NCI-H2107 treated with DMSO at 0.1 percent for 48 hours (cell line): ENCODE data around the gene CACNA1G.

Source experiments
- DNase-seq: peaks from one replicate; lab custom pipeline; 2025; ENCODE audit not compliant: unreplicated experiment; lab: John Stamatoyannopoulos, UW

The CACNA1G gene

DNA sequence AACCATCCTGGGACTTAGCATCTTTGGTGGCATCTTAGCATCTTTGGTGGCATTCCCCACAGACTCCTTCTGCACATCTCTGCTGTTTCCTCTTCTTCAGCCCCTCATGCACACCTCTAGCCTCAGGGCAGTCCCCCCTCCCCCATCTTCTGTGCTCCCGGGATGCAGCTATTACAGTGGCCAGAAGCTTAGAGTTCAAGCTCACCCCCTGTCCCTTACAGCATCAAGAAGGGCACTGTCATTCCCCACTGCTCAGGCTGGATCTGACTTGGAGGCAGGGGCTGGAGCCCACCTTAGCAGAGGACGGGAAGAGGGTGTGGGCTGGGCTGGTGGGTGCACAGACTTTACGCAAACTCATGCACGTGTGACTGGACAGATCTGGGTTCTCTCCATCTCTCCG is 27.3 kb upstream of the CACNA1G start:
- no peak for DNase-seq

- DNase-seq = peak; percentile 65
Observed at GRCh38 chr17:50533720-50534148, 26.8 kb upstream of the CACNA1G start.

DNA sequence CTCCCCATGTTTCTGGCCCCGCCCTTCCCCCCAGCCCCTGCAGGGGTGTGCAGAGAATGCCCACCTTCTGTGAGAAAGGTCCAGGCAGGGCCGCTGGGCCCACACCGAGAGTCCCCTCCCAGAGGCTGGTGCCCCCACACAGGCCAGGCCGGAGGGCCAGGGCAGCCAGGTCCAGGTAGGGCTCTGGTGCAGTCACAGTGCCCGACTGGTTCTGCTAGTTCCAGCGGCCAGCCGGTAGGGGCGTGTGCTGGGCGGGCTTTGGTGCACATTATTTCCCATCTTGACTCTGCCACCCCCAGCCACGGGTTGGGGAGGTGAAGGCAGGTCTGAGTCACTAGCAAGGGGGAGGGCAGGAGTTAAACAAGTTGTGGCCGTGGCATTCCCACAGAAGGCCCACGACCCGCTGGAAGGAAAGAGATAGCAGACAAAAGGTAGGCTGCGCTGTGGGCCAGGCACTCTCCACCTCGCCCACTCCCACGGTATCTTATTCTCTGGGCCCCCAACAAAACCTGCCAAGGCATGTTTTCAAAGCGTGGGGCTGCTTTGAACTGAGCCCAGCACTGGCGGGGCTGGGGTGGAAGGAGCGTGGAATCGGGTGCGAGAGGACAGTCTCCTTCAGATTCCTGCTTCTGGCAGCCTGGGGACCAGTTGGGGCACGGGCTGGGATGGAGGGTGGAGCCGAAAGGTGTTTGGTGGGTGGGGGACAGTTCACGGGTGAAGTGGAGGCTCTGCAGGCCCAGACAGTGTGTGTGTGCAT is 26.1 kb upstream of the CACNA1G start:
- DNase-seq = no peak

DNA sequence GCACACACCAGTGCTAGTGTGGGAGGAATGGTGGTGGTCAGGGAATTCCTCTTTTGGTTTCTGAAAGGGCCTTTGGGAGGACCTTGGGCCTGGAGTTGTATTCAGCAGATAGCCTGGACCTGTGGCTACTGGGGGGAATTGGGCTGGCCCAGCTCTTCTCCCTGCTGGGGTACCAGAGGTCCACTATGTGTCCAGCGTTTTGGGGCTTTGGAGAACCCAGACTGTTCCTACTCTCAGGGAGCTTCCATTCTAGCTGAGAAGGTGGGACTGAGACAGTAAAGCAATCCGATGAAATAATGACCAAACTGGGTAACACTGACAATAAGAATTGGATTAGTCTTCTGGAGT is 25.6 kb upstream of the CACNA1G start:
- DNase-seq = no peak

DNA sequence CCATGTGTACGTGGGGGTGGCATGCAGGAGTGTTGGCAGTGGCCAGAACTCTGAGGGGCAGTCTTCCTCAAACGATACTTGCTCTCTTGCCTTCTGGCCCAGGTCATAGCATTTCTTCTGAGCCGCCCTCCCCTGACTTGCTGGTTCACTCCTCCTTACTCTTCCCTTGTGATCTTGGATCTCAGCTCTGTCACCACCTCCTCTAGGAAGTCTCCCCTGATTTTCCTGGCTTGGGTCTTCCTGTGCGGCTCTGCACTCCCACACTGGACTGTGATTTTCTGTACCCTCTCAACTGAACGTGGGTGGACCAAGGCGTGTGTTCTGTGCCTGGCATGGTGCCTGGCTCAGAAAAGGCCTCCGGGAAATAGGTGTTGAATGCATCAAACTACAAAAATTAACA is 25.1 kb upstream of the CACNA1G start:
- DNase-seq = no peak

DNA sequence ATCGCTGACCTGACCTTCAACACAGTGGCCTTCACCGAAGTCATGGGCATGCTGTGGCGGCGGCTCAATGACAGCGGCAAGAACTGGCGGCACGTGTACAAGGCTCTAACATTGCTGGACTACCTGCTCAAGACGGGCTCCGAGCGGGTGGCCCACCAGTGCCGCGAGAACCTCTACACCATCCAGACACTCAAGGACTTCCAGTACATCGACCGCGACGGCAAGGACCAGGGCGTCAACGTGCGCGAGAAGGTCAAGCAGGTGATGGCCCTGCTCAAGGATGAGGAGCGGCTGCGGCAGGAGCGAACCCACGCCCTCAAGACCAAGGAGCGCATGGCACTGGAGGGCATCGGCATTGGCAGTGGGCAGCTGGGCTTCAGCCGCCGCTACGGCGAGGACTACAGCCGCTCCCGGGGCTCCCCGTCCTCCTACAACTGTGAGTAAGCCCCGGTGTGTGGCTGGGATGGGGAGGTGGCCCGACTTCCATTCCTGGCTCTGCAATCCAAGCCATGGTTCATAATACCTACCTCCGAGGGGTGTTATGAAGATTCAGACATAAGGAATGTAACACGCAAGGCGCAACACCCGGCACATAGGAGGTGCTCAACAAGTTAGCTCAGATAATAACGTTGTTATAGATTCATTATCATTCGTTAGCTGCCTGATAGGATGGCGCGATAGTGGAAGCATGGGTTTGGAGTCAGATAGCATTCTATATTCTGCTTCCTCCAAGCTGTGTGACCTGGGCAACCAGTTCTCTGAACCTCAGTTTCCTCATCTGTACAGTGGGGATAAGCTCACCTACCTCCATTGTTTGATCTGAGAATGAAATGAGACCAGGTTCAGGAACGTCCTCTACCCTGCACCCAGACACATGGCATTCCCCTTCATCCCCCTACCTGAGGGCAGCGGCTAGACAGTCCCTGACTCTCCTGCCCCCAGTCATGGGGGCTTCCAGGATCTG is 23.6 kb upstream of the CACNA1G start:
- DNase-seq = no peak

DNA sequence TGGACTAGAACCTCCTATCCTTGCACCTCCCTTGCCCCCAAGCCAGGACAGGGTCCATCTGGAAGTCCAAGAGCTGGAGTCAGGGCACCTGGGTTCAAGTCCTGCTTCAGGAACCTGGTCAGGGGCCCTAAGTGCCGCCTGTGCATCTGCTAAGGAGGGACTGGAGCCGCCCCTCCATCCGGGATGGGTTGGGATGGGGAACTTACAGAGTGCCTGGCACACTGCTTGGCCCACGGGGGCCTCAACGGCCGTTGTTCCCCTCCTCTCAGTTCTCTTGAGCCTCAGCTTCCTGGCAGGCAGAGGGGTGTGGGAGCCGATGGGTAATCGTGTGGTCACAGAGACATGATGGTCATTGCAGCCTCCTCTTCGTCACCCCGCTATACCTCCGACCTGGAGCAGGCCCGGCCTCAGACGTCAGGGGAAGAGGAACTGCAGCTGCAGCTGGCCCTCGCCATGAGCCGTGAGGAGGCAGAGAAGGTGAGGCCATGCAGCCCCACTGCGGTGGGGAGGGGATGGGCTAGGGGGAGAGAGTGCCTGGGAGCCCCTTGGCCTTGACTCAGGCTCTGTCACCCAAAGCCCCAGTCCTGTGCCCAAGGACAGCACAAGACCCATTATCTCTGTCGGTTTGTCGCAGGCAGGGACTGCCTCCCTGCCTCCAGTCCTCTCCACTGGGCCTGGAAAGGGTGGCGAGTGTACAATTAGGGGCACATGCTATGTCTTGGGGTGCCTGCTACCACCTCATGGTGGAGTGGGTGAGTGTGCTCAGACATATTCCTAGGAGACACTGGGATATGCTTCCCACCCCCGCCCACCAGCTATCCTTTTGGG is 22.6 kb upstream of the CACNA1G start:
- DNase-seq = no peak

GRCh38 chr17:50538549-50539410 is 21.7 kb upstream of the CACNA1G start:
- peak; percentile 5 for DNase-seq

DNA sequence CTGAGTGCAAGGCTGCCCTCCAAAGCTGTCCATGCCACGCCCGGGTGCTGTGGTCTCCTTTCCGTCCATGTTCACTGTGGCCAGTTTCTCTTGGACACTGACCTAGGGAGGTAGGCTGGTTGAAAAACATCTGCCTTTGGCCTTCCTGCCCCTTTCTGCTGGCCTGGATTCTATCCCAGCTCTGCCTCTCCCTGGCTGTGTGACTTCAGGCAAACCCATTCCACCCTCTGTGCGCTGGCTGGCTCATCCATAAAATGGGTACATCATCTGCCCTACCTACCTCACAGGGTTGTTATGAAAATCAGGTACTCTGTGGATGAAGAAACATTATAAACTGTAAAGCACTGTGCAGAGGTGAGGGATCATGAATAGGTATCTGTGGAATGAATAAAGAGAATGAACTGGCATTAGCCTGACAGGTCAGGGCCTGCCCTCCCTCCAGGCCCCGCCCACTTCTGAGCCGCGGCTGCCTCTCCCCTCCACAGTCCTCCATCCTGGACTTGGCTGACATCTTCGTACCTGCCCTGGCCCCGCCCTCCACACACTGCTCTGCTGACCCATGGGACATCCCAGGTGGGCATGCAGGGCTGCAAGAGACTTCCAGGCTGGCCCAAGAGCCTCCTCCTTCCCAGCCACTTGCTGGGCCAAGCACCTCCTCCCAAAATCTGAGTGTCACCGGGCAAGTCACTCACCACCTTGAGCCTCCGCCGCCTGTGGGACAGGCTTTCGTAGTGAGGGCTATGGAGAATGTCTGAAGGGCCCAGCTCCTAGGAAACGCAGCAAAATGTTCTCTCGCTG is 20.6 kb upstream of the CACNA1G start:
- DNase-seq = no peak

- DNase-seq = no peak
Observed at GRCh38 chr17:50540560-50541401, 19.7 kb upstream of the CACNA1G start.

- no peak for DNase-seq
Observed at GRCh38 chr17:50541402-50541715, 19.2 kb upstream of the CACNA1G start.

GRCh38 chr17:50541716-50542688 is 18.5 kb upstream of the CACNA1G start:
- peak; percentile 29 for DNase-seq

DNA sequence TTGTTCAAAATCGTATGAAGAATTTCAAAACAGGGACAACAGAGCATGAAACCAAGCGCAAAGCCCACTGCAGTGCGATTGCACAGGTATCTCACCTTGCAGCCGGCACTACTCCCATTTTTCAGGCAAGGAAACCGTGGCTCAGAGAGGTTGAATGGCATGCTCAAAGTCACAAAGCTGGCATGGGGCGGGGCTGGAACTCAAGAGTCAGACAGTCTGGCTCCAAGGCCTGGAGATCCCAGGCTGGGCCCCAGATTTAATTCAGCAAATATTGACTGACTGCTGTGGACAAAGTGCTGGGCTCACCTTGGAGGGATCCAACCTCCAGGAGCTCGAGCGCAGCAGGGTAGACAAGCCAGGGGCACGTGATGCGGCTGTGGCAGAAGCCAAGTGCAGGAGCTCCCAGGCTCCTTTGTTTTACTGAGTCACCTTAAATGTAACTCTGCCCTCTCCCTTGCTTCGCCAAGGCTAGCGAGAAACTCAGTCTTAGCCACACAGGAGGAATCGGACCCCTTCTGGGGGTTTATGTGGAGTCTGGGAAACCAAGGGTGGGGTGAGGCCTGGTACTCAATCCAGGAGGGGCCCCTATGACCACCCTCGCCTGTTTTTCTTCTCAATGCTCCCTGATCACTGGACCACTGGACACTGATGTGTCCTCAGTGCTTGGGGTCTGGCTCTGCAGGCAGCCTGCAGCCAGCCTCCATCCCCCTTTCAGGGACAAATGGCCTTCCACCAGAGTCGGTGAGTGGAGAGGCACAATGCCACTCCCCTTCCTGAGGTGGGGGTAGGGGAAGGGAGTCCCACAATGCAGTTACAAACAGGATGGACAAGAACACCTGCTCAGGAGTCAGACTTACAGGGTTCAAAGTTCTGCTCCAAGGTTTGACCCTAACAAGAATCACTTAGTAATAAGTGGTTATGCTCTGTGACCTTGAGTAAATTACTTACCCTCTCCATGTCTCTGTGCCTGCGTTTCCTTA is 17.4 kb upstream of the CACNA1G start:
- DNase-seq = no peak

GRCh38 chr17:50544516-50544915 is 16.0 kb upstream of the CACNA1G start:
- no peak for DNase-seq

- no peak for DNase-seq
Observed at GRCh38 chr17:50545311-50545710, 15.2 kb upstream of the CACNA1G start.

DNA sequence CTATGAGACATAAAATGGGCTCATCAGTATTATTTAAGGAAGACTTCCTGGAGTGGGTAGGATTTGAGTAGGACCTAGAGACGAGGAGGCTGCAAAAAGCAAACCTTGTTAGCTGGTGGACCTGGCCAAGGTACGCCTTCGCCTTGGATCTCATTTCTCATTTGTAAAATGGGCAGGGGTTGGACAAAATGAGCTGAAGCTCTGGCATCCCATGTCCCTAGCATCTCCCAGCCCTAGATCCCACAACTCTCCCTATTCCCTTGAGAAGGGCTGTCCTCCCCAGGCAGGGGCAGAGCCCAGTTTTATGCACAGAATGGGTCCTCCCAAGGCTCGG is 13.8 kb upstream of the CACNA1G start:
- DNase-seq = no peak
